Measurements from ENCODE around the gene DLEC1. TPM values are rescaled to one million over a fixed set of nuclear protein-coding genes. Genes with fewer than 3 reads are reported as not detected.

The DLEC1 gene
- total RNA-seq, 2 donors from 2014 or later: 3.9 to 6.0 TPM

- DNase-seq: peak; percentile 16
- Mint-ChIP-seq H3K9me3 (no peaks in the 10 kb centered on the region), H3K27me3 (ENCODE audit: insufficient read depth) (no peaks in the 10 kb centered on the region), H3K4me3 (no peak overlapping the region), H3K27ac (no peak overlapping the region), H3K36me3 (ENCODE audit: low read depth) (peaks cover 79% of the 10 kb centered on the region), H3K4me1 (no peaks in the 10 kb centered on the region)
- no peak overlapping the region for H3K27ac ChIP-seq (ENCODE audit: low read depth, low read length)
- H3K9ac ChIP-seq (ENCODE audit: extremely low read depth, low read length, poor library complexity, severe bottlenecking): no peak overlapping the region
- H3K9me3 ChIP-seq (ENCODE audit: control insufficient read depth, low read length): no peaks in the 10 kb centered on the region
- WGBS, 2 experiments (ENCODE audit: insufficient coverage in 1 of 2, insufficient read length in 1 of 2): 94 to 95% methylated on average over 9 to 11 of the region's 11 CpGs
- H3K27me3 ChIP-seq (ENCODE audit: control insufficient read depth, insufficient read depth, low read length, poor library complexity, severe bottlenecking): no peaks in the 10 kb centered on the region
- no peaks in the 10 kb centered on the region for H3K4me1 ChIP-seq (ENCODE audit: control insufficient read depth, insufficient read depth, low read length)
- no peak for TF ChIP-seq CTCF (conservative IDR thresholded peaks at IDR 0.05)
- peaks cover 80% of the 10 kb centered on the region for H3K36me3 ChIP-seq (ENCODE audit: control insufficient read depth, insufficient read depth, low read length)
- H3K4me3 ChIP-seq (ENCODE audit: low read length): no peak overlapping the region
These were observed 86.5 kb downstream of the DLEC1 start for GRCh38 chr3:38125305-38126120.

DNA sequence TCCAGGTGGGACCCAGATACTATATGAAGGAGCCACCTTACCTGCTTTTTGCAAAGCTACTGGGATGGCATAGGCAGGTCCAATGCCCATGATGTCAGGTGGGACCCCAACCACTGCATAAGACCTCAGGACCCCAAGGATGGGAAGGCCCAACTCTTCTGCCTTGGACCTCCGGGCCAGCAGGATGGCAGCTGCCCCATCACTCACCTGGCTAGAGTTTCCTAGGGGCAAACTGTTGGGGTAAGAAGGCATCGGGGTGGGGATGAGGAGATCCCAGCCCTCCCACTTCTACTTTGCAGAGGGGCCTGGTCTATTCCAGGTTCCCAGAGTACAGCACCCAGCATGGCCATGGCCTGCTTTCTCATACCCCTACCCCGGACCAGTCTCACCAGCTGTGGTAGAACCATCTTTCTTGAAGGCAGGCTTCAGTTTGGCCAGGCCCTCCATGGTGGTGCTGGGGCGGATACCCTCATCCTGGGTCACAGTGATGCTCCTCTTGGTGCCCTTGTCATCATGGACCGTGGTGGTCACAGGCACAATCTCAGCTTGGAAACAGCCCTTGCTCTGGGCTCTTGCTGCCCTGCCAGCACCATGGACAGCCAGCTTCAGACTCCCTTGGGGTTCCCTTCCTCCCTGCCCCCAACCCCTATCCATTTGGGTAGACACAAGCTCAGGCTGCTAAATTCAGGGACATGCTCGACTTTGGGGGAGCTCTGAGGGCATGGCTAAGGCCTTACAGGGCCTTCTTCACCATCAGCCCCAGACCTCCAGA, 87.3 kb downstream of the DLEC1 start:
- Histone ChIP-seq H3K9ac (ENCODE audit: extremely low read depth, low read length, poor library complexity, severe bottlenecking) (no peak overlapping the region), H3K36me3 (ENCODE audit: control insufficient read depth, insufficient read depth, low read length) (peaks cover 85% of the 10 kb centered on the region), H3K4me1 (ENCODE audit: control insufficient read depth, insufficient read depth, low read length) (no peaks in the 10 kb centered on the region), H3K4me3 (ENCODE audit: low read length) (no peak overlapping the region), H3K9me3 (ENCODE audit: control insufficient read depth, low read length) (no peaks in the 10 kb centered on the region), H3K27me3 (ENCODE audit: control insufficient read depth, insufficient read depth, low read length, poor library complexity, severe bottlenecking) (no peaks in the 10 kb centered on the region), H3K27ac (ENCODE audit: low read depth, low read length) (no peak overlapping the region)
- H3K9me3 Mint-ChIP-seq: no peaks in the 10 kb centered on the region
- no peaks in the 10 kb centered on the region for H3K4me1 Mint-ChIP-seq
- H3K36me3 Mint-ChIP-seq (ENCODE audit: low read depth): peaks cover 77% of the 10 kb centered on the region
- H3K27ac Mint-ChIP-seq: no peak overlapping the region
- H3K27me3 Mint-ChIP-seq (ENCODE audit: insufficient read depth): no peaks in the 10 kb centered on the region
- TF ChIP-seq CTCF (conservative IDR thresholded peaks at IDR 0.05): no peak
- no peak overlapping the region for H3K4me3 Mint-ChIP-seq
- DNase-seq: peak; percentile 29
- WGBS, 2 experiments (ENCODE audit: insufficient coverage in 1 of 2, insufficient read length in 1 of 2): 90 to 93% methylated on average over 3 to 6 of the region's 6 CpGs

GRCh38 chr3:38127611-38128302, 88.7 kb downstream of the DLEC1 start:
- Histone ChIP-seq H3K4me3 (ENCODE audit: low read length) (no peak overlapping the region), H3K36me3 (ENCODE audit: control insufficient read depth, insufficient read depth, low read length) (peaks cover 90% of the 10 kb centered on the region), H3K9me3 (ENCODE audit: control insufficient read depth, low read length) (no peaks in the 10 kb centered on the region), H3K4me1 (ENCODE audit: control insufficient read depth, insufficient read depth, low read length) (no peaks in the 10 kb centered on the region), H3K9ac (ENCODE audit: extremely low read depth, low read length, poor library complexity, severe bottlenecking) (no peak overlapping the region), H3K27ac (ENCODE audit: low read depth, low read length) (no peak overlapping the region), H3K27me3 (ENCODE audit: control insufficient read depth, insufficient read depth, low read length, poor library complexity, severe bottlenecking) (no peaks in the 10 kb centered on the region)
- H3K4me1 Mint-ChIP-seq: no peaks in the 10 kb centered on the region
- no peak for TF ChIP-seq CTCF (conservative IDR thresholded peaks at IDR 0.05)
- H3K36me3 Mint-ChIP-seq (ENCODE audit: low read depth): peaks cover 74% of the 10 kb centered on the region
- no peaks in the 10 kb centered on the region for H3K9me3 Mint-ChIP-seq
- DNase-seq: no peak
- 93 to 100% methylated on average over 2 to 4 of the region's 4 CpGs for WGBS, 2 experiments (ENCODE audit: insufficient coverage in 1 of 2, insufficient read length in 1 of 2)
- H3K4me3 Mint-ChIP-seq: no peak overlapping the region
- no peaks in the 10 kb centered on the region for H3K27me3 Mint-ChIP-seq (ENCODE audit: insufficient read depth)
- no peak overlapping the region for H3K27ac Mint-ChIP-seq

Measured in endodermal cell (in vitro differentiated cells).